Suprapubic skin (tissue), 4 donors: Measurements from ENCODE around the gene PFN1.

Experiments used
- CTCF ChIP-seq, 2 donors: fragments of 200-600 bp in 1 of 2; fragments of 450-650 bp in 1 of 2; sonication (generic) in 1 of 2; IDR thresholded peaks; one replicate each; pipeline ENCODE4 v1.5.1; 2016 to 2019; ENCODE audit warnings: antibody characterized with exemption in 2 of 2, mild to moderate bottlenecking in 1 of 2, moderate library complexity in 1 of 2
- POLR2A ChIP-seq, 2 donors: fragments of 450-650 bp; IDR thresholded peaks; one replicate each; pipeline ENCODE4 v1.6.1; 2017; ENCODE audit warnings: antibody characterized with exemption in 2 of 2, mild to moderate bottlenecking in 2 of 2, moderate library complexity in 2 of 2
- POLR2AphosphoS5 ChIP-seq, 3 donors: sonication (generic); formaldehyde crosslinking; IDR thresholded peaks; one replicate each; pipeline ENCODE4 v1.6.1; 2017; ENCODE audit warnings: antibody characterized with exemption in 3 of 3

DNA sequence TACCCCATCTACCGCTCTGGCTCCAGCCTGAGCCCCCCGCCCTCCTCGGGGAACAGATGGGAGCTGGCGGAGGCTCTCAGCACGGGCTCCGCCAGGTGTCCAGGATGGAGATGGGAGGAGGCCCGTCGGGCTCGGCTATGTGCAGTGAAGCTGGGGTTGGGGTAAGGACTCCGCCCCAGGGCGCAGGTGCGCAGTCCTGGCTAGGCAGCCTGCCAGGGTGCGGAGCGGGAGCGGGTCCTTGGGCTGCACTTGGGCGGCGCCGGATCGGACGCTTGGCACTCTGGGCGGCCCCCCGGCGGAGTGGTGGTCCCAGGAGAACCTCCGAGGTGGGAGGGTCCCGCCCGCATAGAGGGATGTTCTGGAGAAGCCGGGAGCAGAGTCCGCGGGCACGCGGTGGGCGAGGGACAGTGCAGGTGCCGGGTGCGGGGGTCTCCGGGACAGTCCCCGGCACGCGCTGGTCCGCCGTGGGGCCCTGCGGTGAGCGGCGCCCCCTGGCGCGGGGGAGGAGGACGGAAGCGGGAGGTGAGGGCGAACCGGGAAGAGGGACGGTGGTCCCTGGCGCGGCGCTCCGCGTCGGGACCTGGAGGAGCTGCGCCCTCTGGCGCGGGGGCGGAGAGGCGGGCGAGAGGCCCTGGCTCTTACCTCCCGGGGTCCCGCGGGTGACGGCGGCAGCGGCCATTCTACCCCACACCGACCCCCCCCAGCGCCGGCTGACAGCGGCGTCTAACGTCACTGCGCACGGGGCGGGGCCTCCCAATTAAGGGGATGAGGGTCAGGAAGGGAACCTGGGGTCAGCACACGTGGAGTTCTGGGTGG lies 38.8 kb upstream of the PFN1 start, which contains the start of gene CAMTA2:
- TF ChIP-seq CTCF (IDR thresholded peaks at IDR 0.05) (peak in 1 of 2 donors; percentile 65), POLR2A (IDR thresholded peaks at IDR 0.05) (peak in 1 of 2 donors; percentile 70), POLR2AphosphoS5 (IDR thresholded peaks at IDR 0.05) (no peak)
